ENCODE measurements around the gene SLC38A2.

The SLC38A2 gene

DNA sequence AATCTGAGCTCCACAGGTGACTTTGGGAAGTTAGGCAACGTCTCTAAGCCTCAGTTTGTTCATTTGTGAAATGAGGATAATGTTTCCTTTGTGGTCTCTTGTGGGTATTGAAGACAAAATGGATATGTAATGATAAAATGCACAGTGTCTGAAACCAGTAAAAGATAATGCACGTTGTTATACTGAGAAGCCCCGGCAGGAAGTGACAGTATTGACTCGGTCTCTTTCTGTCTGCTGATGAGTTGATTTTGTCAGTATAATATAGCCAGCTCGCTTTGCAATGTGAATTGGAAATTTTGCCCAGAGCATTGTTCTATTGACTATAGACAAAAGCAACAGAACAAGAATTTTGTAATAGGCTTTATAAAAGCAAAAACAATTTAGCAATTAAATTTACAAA lies 54.5 kb downstream of the SLC38A2 start:
- no peak for TF ChIP-seq CTCF (IDR thresholded peaks at IDR 0.05; ENCODE audit: insufficient read depth, low read length, poor library complexity, severe bottlenecking)
- DNase-seq (ENCODE audit: extremely low read depth, insufficient read length): no peak

More for the DNA sequence above, 54.5 kb downstream of the SLC38A2 start:
- no peaks in the 10 kb centered on the region for H3K36me3 ChIP-seq (ENCODE audit: control insufficient read depth, insufficient read depth, low read length)
- H3K4me3 ChIP-seq (replicated peaks; ENCODE audit: low read depth, low read length): no peak overlapping the region
- no peaks in the 10 kb centered on the region for H3K27me3 ChIP-seq (replicated peaks; ENCODE audit: control insufficient read depth, insufficient read depth, low read length)
